ENCODE data around the gene FBXW4. TPM values are rescaled to one million over a fixed set of nuclear protein-coding genes. Genes with fewer than 3 reads are reported as not detected.

FBXW4 gene
- polyA plus RNA-seq, 1 of the 3 experiments (the other 2 are of a cell fraction), result 27.6 TPM

GRCh38 chr10:101631821-101632475 is 63.0 kb downstream of the FBXW4 start:
- Histone ChIP-seq H3K4me2 (no peak overlapping the region), H3K9me2 (no peaks in the 10 kb centered on the region), H4K20me1 (ENCODE audit: insufficient read depth) (no peaks in the 10 kb centered on the region), H3K27me3 (ENCODE audit: insufficient read depth) (no peaks in the 10 kb centered on the region), H3K79me2 (ENCODE audit: insufficient read depth) (no peaks in the 10 kb centered on the region), H2AFZ (ENCODE audit: low read depth) (no peak overlapping the region), H3K27ac (ENCODE audit: low read depth in 2 of 2, low read length in 1 of 2) (no peak overlapping the region), H3K4me1 (ENCODE audit: control insufficient read depth in 1 of 2, insufficient read depth in 2 of 2, low read depth in 1 of 2, low read length in 1 of 2) (peaks cover 0 to 6% of the 10 kb centered on the region in 2 experiments; a peak in 1 of 4 replicates), H3K36me3 (replicated peaks in 1 of 2; ENCODE audit: control insufficient read depth in 1 of 2, insufficient read depth in 2 of 2, low read length in 1 of 2) (peaks cover 3 to 10% of the 10 kb centered on the region in 2 experiments), H3K4me3 (ENCODE audit: low read depth in 2 of 2, low read length in 1 of 2) (no peak overlapping the region), H3K9ac (no peak overlapping the region), H3K9me3 (no peaks in the 10 kb centered on the region), H3F3A (replicated peaks; ENCODE audit: insufficient read depth) (no peaks in the 10 kb centered on the region)
- WGBS (ENCODE audit: low lambda C conversion rate), result 89% methylated on average over 8 of the region's 8 CpGs
- POLR2A ChIA-PET, result no interaction called here
- no peak for TF ChIP-seq FOXJ3 (CRISPR knock-in tag; IDR thresholded peaks at IDR 0.05)
- no peak for TF ChIP-seq EP300 (IDR thresholded peaks at IDR 0.05; ENCODE audit: borderline replicate concordance in 1 of 2, low read depth in 1 of 2, low read length in 1 of 2)
- TF ChIP-seq, protein P1, sequence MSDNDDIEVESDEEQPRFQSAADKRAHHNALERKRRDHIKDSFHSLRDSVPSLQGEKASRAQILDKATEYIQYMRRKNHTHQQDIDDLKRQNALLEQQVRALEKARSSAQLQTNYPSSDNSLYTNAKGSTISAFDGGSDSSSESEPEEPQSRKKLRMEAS (IDR thresholded peaks at IDR 0.05; ENCODE audit: low read depth), result no peak
- no peak for TF ChIP-seq RXRA (IDR thresholded peaks at IDR 0.05; ENCODE audit: borderline replicate concordance, low read depth)
- no peak for TF ChIP-seq TCF12 (IDR thresholded peaks at IDR 0.05)
- no peak for TF ChIP-seq RCOR1 (IDR thresholded peaks at IDR 0.05; ENCODE audit: low read length)
- TF ChIP-seq RFX5 (IDR thresholded peaks at IDR 0.05; ENCODE audit: low read length), result no peak
- no peak for TF ChIP-seq EZH2phosphoT487 (IDR thresholded peaks at IDR 0.05; ENCODE audit: borderline replicate concordance, low read depth)
- no peak for TF ChIP-seq JUND (IDR thresholded peaks at IDR 0.05)
- no peak for TF ChIP-seq MEF2A (IDR thresholded peaks at IDR 0.05; ENCODE audit: borderline replicate concordance, low read depth)
- no peak for TF ChIP-seq MXI1 (IDR thresholded peaks at IDR 0.05; ENCODE audit: low read depth, low read length)
- DNase-seq, result no peak
- CTCF ChIA-PET, result interaction anchor here (2.8 kb wide), 1 partner anchor 29 kb away, joined by 11 read pairs; no protein-coding TSS in a partner anchor

- no peak overlapping the region for H3K4me2 ChIP-seq
- H2AFZ ChIP-seq (ENCODE audit: low read depth), result no peak overlapping the region
- peaks cover 0 to 6% of the 10 kb centered on the region in 2 experiments; a peak in 1 of 4 replicates for H3K4me1 ChIP-seq (ENCODE audit: control insufficient read depth in 1 of 2, insufficient read depth in 2 of 2, low read depth in 1 of 2, low read length in 1 of 2)
- no peaks in the 10 kb centered on the region for H4K20me1 ChIP-seq (ENCODE audit: insufficient read depth)
- H3K36me3 ChIP-seq (replicated peaks in 1 of 2; ENCODE audit: control insufficient read depth in 1 of 2, insufficient read depth in 2 of 2, low read length in 1 of 2), result peaks cover 0 to 10% of the 10 kb centered on the region in 2 experiments
- POLR2A ChIA-PET, result no interaction called here
- H3K79me2 ChIP-seq (ENCODE audit: insufficient read depth), result no peaks in the 10 kb centered on the region
- no peaks in the 10 kb centered on the region for H3F3A ChIP-seq (replicated peaks; ENCODE audit: insufficient read depth)
- no peak for DNase-seq
- H3K4me3 ChIP-seq (ENCODE audit: low read depth in 2 of 2, low read length in 1 of 2), result no peak overlapping the region
- H3K9ac ChIP-seq, result no peak overlapping the region
- H3K9me2 ChIP-seq, result no peaks in the 10 kb centered on the region
- H3K27me3 ChIP-seq (ENCODE audit: insufficient read depth), result no peaks in the 10 kb centered on the region
- TF ChIP-seq JUND (IDR thresholded peaks at IDR 0.05), result no peak
- TF ChIP-seq SIN3A (IDR thresholded peaks at IDR 0.05; ENCODE audit: borderline replicate concordance, low read depth, low read length), result no peak
- TF ChIP-seq EZH2phosphoT487 (IDR thresholded peaks at IDR 0.05; ENCODE audit: borderline replicate concordance, low read depth), result no peak
- no peak for TF ChIP-seq POLR2AphosphoS5 (IDR thresholded peaks at IDR 0.05; ENCODE audit: low read depth, low read length)
- TF ChIP-seq FOSL2 (IDR thresholded peaks at IDR 0.05; ENCODE audit: borderline replicate concordance, low read depth), result no peak
- no peak for TF ChIP-seq CHD2 (IDR thresholded peaks at IDR 0.05; ENCODE audit: low read length, partially characterized antibody)
- TF ChIP-seq, protein P2, sequence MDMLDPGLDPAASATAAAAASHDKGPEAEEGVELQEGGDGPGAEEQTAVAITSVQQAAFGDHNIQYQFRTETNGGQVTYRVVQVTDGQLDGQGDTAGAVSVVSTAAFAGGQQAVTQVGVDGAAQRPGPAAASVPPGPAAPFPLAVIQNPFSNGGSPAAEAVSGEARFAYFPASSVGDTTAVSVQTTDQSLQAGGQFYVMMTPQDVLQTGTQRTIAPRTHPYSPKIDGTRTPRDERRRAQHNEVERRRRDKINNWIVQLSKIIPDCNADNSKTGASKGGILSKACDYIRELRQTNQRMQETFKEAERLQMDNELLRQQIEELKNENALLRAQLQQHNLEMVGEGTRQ (IDR thresholded peaks at IDR 0.05; ENCODE audit: borderline replicate concordance, low read depth, low read length), result no peak
- TF ChIP-seq, protein P3, sequence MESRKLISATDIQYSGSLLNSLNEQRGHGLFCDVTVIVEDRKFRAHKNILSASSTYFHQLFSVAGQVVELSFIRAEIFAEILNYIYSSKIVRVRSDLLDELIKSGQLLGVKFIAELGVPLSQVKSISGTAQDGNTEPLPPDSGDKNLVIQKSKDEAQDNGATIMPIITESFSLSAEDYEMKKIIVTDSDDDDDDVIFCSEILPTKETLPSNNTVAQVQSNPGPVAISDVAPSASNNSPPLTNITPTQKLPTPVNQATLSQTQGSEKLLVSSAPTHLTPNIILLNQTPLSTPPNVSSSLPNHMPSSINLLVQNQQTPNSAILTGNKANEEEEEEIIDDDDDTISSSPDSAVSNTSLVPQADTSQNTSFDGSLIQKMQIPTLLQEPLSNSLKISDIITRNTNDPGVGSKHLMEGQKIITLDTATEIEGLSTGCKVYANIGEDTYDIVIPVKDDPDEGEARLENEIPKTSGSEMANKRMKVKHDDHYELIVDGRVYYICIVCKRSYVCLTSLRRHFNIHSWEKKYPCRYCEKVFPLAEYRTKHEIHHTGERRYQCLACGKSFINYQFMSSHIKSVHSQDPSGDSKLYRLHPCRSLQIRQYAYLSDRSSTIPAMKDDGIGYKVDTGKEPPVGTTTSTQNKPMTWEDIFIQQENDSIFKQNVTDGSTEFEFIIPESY (IDR thresholded peaks at IDR 0.05; ENCODE audit: borderline replicate concordance, low read depth), result no peak
- no peak for TF ChIP-seq EP300 (IDR thresholded peaks at IDR 0.05; ENCODE audit: borderline replicate concordance in 1 of 2, low read depth in 1 of 2, low read length in 1 of 2)
- TF ChIP-seq FOXJ3 (CRISPR knock-in tag; IDR thresholded peaks at IDR 0.05), result no peak
- no peak for TF ChIP-seq SMC3 (IDR thresholded peaks at IDR 0.05; ENCODE audit: low read depth, low read length)
- no peak for TF ChIP-seq YY1 (IDR thresholded peaks at IDR 0.05; ENCODE audit: low read depth)
- no peak for TF ChIP-seq TEAD4 (IDR thresholded peaks at IDR 0.05; ENCODE audit: borderline replicate concordance, insufficient read depth)
- no peaks in the 10 kb centered on the region for H3K9me3 ChIP-seq
- WGBS (ENCODE audit: low lambda C conversion rate), result 86% methylated on average over 1 of the region's 1 CpG
- H3K27ac ChIP-seq (ENCODE audit: low read depth in 2 of 2, low read length in 1 of 2), result no peak overlapping the region
- CTCF ChIA-PET, result interaction anchor here (2.8 kb wide), 1 partner anchor 28 kb away, joined by 11 read pairs; no protein-coding TSS in a partner anchor
Observed at GRCh38 chr10:101630633-101630920, 64.4 kb downstream of the FBXW4 start.
